CD4-positive, alpha-beta T cell treated with Interleukin-1 beta for 1 hour (primary cell): ENCODE measurements around the gene GFY.

ENCODE experiments used
- DNase-seq, 2 donors: peaks; one replicate each; pipeline ENCODE4 v3.0.0-alpha.2; 2020 to 2022

Gene GFY

GRCh38 chr19:49473868-49474541 is 48.8 kb downstream of the GFY start, which contains the start of gene FLT3LG:
Gene FLT3LG, plus strand, starts transcription at chr19:49474215. Its CDS starts 425 bp downstream, at chr19:49474640.
- peak; percentile 95 to 96 for DNase-seq

GRCh38 chr19:49474542-49474924 is 49.3 kb downstream of the GFY start:
- DNase-seq: no peak

- peak in 1 of 2 donors; percentile 31 for DNase-seq
Observed at GRCh38 chr19:49475191-49475917, 50.2 kb downstream of the GFY start.

GRCh38 chr19:49475995-49476880 is 51.0 kb downstream of the GFY start:
- peak; percentile 73 to 75 for DNase-seq
